GM12865 (cell line): ENCODE measurements around the gene CCDC110.

Source experiments
- DNase-seq: peaks from one replicate; pipeline ENCODE4 v3.0.0; 2010; ENCODE audit warnings: low read depth
- H3K4me3 ChIP-seq: 2 replicates; pipeline ENCODE4 v1.5.1; 2011; ENCODE audit warnings: mild to moderate bottlenecking, low read depth, low read length, control low read depth
- CTCF ChIP-seq: IDR thresholded peaks from 2 replicates; pipeline ENCODE4 v1.5.1; 2011; ENCODE audit warnings: low read length, control low read depth, low read depth, inconsistent platforms; ENCODE audit not compliant: insufficient read depth; ENCODE audit errors: missing control alignments

CCDC110 gene

GRCh38 chr4:185467101-185467500, 4.4 kb downstream of the CCDC110 start:
- TF ChIP-seq CTCF: no peak
- DNase-seq: no peak
- no peak overlapping the region for H3K4me3 ChIP-seq

- no peak for TF ChIP-seq CTCF
- DNase-seq: no peak
- no peak overlapping the region for H3K4me3 ChIP-seq
Measured at GRCh38 chr4:185465707-185466106, 5.8 kb downstream of the CCDC110 start.

GRCh38 chr4:185464887-185465286, 6.6 kb downstream of the CCDC110 start:
- no peak for DNase-seq
- no peak overlapping the region for H3K4me3 ChIP-seq
- TF ChIP-seq CTCF: no peak

GRCh38 chr4:185464183-185464582, 7.3 kb downstream of the CCDC110 start:
- H3K4me3 ChIP-seq: no peak overlapping the region
- DNase-seq: no peak
- TF ChIP-seq CTCF: no peak

GRCh38 chr4:185463541-185463940, 8.0 kb downstream of the CCDC110 start:
- TF ChIP-seq CTCF: no peak
- no peak for DNase-seq
- no peak overlapping the region for H3K4me3 ChIP-seq

GRCh38 chr4:185461565-185461964, 10.0 kb downstream of the CCDC110 start:
- no peak for TF ChIP-seq CTCF
- DNase-seq: no peak
- H3K4me3 ChIP-seq: no peak overlapping the region

- no peak for TF ChIP-seq CTCF
- H3K4me3 ChIP-seq: no peak overlapping the region
- DNase-seq: no peak
Measured at GRCh38 chr4:185457136-185457535, 14.4 kb downstream of the CCDC110 start.
